KMS-11 (cell line): ENCODE data around the gene MACROD2.

Experiments used
- H2AFZ ChIP-seq: fragments of 200-600 bp; sonication (generic); 2 replicates; pipeline ENCODE4 v1.6.1; 2016; ENCODE audit warnings: antibody characterized with exemption, mixed run types, low read depth
- H3K27ac ChIP-seq: fragments of 200-600 bp; sonication (generic); 2 replicates; pipeline ENCODE4 v1.6.1; 2016; ENCODE audit warnings: mild to moderate bottlenecking, mixed run types
- H3K27me3 ChIP-seq: fragments of 200-600 bp; sonication (generic); 2 replicates; pipeline ENCODE4 v1.6.1; 2017; ENCODE audit warnings: mild to moderate bottlenecking, low read depth, mixed run types, moderate library complexity; ENCODE audit not compliant: insufficient read depth
- H3K36me3 ChIP-seq: fragments of 200-600 bp; sonication (generic); 2 replicates; pipeline ENCODE4 v1.6.1; 2017; ENCODE audit warnings: mild to moderate bottlenecking, mixed run types; ENCODE audit not compliant: insufficient read depth
- H3K4me1 ChIP-seq: fragments of 200-600 bp; sonication (generic); 2 replicates; pipeline ENCODE4 v1.6.1; 2016; ENCODE audit warnings: mild to moderate bottlenecking, low read depth, mixed run types; ENCODE audit not compliant: poor library complexity, severe bottlenecking
- H3K4me2 ChIP-seq: fragments of 200-600 bp; sonication (generic); 2 replicates; pipeline ENCODE4 v1.7.0; 2016; ENCODE audit warnings: mild to moderate bottlenecking, mixed run types
- H3K4me3 ChIP-seq: fragments of 200-600 bp; sonication (generic); IDR thresholded peaks from 2 replicates; pipeline ENCODE4 v1.6.1; 2017; ENCODE audit warnings: low read depth, low read length, mixed read lengths; ENCODE audit not compliant: insufficient read depth
- H3K79me2 ChIP-seq: fragments of 200-600 bp; sonication (generic); 2 replicates; pipeline ENCODE4 v1.6.1; 2016; ENCODE audit warnings: low read depth, mixed run types; ENCODE audit not compliant: insufficient read depth
- H3K9ac ChIP-seq: fragments of 200-600 bp; sonication (generic); 2 replicates; pipeline ENCODE4 v1.6.1; 2016; ENCODE audit warnings: mild to moderate bottlenecking, mixed run types
- H4K20me1 ChIP-seq: fragments of 200-600 bp; sonication (generic); 2 replicates; pipeline ENCODE4 v1.6.1; 2016; ENCODE audit warnings: mild to moderate bottlenecking, mixed run types; ENCODE audit not compliant: insufficient read depth
- CTCF ChIP-seq: fragments of 200-600 bp; sonication (generic); conservative IDR thresholded peaks from 2 replicates; pipeline ENCODE4 v1.6.1; 2017; ENCODE audit warnings: low read depth, mild to moderate bottlenecking, antibody characterized with exemption, low read length, moderate library complexity, mixed read lengths

The MACROD2 gene

GRCh38 chr20:14799545-14800216 is 804.4 kb downstream of the MACROD2 start:
- Histone ChIP-seq H3K79me2 (no peaks in the 10 kb centered on the region), H3K36me3 (no peaks in the 10 kb centered on the region), H3K4me3 (no peak overlapping the region), H3K4me1 (no peaks in the 10 kb centered on the region), H2AFZ (no peak overlapping the region), H3K27ac (no peak overlapping the region), H3K27me3 (no peaks in the 10 kb centered on the region), H3K4me2 (no peak overlapping the region), H3K9ac (no peak overlapping the region), H4K20me1 (no peaks in the 10 kb centered on the region)
- TF ChIP-seq CTCF, result no peak

- Histone ChIP-seq H3K79me2 (no peaks in the 10 kb centered on the region), H3K36me3 (no peaks in the 10 kb centered on the region), H3K27me3 (no peaks in the 10 kb centered on the region), H3K4me1 (no peaks in the 10 kb centered on the region), H3K9ac (no peak overlapping the region), H2AFZ (no peak overlapping the region), H4K20me1 (no peaks in the 10 kb centered on the region), H3K4me2 (no peak overlapping the region), H3K4me3 (no peak overlapping the region), H3K27ac (no peak overlapping the region)
- no peak for TF ChIP-seq CTCF
Measured at GRCh38 chr20:14800707-14801425, 805.5 kb downstream of the MACROD2 start.

- no peak for TF ChIP-seq CTCF
- Histone ChIP-seq H4K20me1 (no peaks in the 10 kb centered on the region), H3K79me2 (no peaks in the 10 kb centered on the region), H3K27ac (no peak overlapping the region), H2AFZ (no peak overlapping the region), H3K27me3 (no peaks in the 10 kb centered on the region), H3K36me3 (no peaks in the 10 kb centered on the region), H3K4me3 (no peak overlapping the region), H3K4me1 (no peaks in the 10 kb centered on the region), H3K9ac (no peak overlapping the region), H3K4me2 (no peak overlapping the region)
Measured at GRCh38 chr20:14801591-14802325, 806.4 kb downstream of the MACROD2 start.

- no peaks in the 10 kb centered on the region for H3K79me2 ChIP-seq
- H4K20me1 ChIP-seq, result no peaks in the 10 kb centered on the region
- H3K36me3 ChIP-seq, result no peaks in the 10 kb centered on the region
- H3K4me2 ChIP-seq, result no peak overlapping the region
- no peak overlapping the region for H3K27ac ChIP-seq
- no peaks in the 10 kb centered on the region for H3K27me3 ChIP-seq
- H3K9ac ChIP-seq, result no peak overlapping the region
- no peak overlapping the region for H3K4me3 ChIP-seq
- H2AFZ ChIP-seq, result no peak overlapping the region
- no peak for TF ChIP-seq CTCF
- no peaks in the 10 kb centered on the region for H3K4me1 ChIP-seq
Measured at GRCh38 chr20:14807224-14807623, 811.9 kb downstream of the MACROD2 start.
